Esophagus squamous epithelium (tissue), 5 donors: Measurements from ENCODE around the gene GSG1. TPM values are rescaled to one million over a fixed set of nuclear protein-coding genes. Genes with fewer than 3 reads are reported as not detected.
A peak's percentile ranks its signal among the peaks of the same experiment; 100 is the strongest.
"Not testable (repeated sequence)": the region's sequence is repeated elsewhere in the genome, so short reads cannot be mapped to it uniquely, and the experiment has no call there.

Experiments
- DNase-seq: peaks from one replicate; lab custom pipeline; 2025; lab: John Stamatoyannopoulos, UW
- H3K27ac ChIP-seq, 4 donors: fragments of 200-600 bp; sonication (generic); one replicate each; pipeline ENCODE4 v1.5.1; 2016 to 2019; ENCODE audit warnings: mild to moderate bottlenecking in 1 of 4
- H3K27me3 ChIP-seq, 4 donors: fragments of 200-600 bp; sonication (generic); 1 replicate in 3 of 4; 2 replicates in 1 of 4; pipeline versions ENCODE4 v1.5.1 to v1.6.0; 2017 to 2021; ENCODE audit warnings: antibody characterized with exemption in 1 of 4
- H3K36me3 ChIP-seq, 3 donors: fragments of 200-600 bp; sonication (generic); one replicate each; pipeline ENCODE4 v1.5.1; 2016 to 2019
- H3K4me1 ChIP-seq, 3 donors: fragments of 200-600 bp; sonication (generic); one replicate each; pipeline ENCODE4 v1.5.1; 2017 to 2019
- H3K4me3 ChIP-seq, 4 donors: fragments of 200-600 bp; sonication (generic); 1 replicate in 3 of 4; 2 replicates in 1 of 4; pipeline ENCODE4 v1.5.1; 2016 to 2019; ENCODE audit warnings: mild to moderate bottlenecking in 2 of 4, moderate library complexity in 1 of 4
- H3K9me3 ChIP-seq, 3 donors: fragments of 200-600 bp; sonication (generic); one replicate each; pipeline ENCODE4 v1.5.1; 2016 to 2019
- POLR2A ChIP-seq, 4 donors: fragments of 450-650 bp; IDR thresholded peaks; one replicate each; pipeline ENCODE4 v1.6.1; 2017; ENCODE audit warnings: antibody characterized with exemption in 4 of 4, mild to moderate bottlenecking in 4 of 4, moderate library complexity in 3 of 4
- WGBS, 2 donors: methylation state at CpG; one replicate each; pipeline ENCODE4 v1.1.5; 2018; 5-methylcytosine and 5-hydroxymethylcytosine counted together
- intact Hi-C: fragments of 100-400 bp; cut with DNase I; formaldehyde crosslinking; loops from one replicate; pipeline ENCODE4 v1.15.0; 2022
- total RNA-seq, 4 donors: library from RNA; depleted of rRNA; stranded (reverse); fragments of >200 nt; gene quantifications; one replicate each; pipeline ENCODE4 v1.1.0, GENCODE V29; 2016
- TF ChIP-seq, protein P1 (sequence below), 6 experiments: fragments of 450-650 bp in 4 of 6; fragments of 200-600 bp in 2 of 6; sonication (generic) in 2 of 6; IDR thresholded peaks; one replicate each; pipeline ENCODE4 v1.5.1; 2016 to 2019; ENCODE audit warnings: antibody characterized with exemption in 6 of 6, mild to moderate bottlenecking in 4 of 6, moderate library complexity in 4 of 6
- donor health status: DM: yes; HTN: yes; CAD: no.

Gene GSG1
- total RNA-seq, 4 donors from 2014 or later = not detected

DNA sequence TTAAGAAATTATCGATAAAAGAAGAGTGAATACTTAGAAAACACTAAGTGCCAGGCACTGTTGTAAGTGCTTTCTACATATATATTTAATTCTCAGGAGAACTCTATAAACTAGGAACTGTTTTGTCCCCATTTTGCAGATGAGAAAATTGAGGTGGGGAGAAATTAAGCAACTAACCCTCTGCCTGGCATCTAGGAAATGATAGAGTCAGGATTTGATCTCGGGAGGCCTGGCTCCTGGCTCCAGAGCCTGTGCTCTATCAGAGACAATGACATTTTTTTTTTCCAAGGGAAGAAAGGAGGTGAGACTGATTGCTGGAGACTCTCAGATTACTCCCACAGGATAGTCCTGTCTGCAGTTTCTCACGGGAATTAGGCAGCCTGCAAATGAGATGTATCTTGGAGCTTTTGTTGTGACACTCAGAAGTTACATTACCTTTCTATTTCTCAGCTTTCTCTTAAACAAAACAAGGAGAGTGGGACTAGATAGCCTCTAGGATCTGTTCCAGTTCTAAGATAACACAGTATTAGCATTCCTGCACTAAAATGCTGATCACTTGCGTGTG, 60.7 kb downstream of the GSG1 start:
- no peak for DNase-seq
- H3K27me3 ChIP-seq = no peaks in the 10 kb centered on the region
- H3K4me1 ChIP-seq = peaks cover 0 to 49% (median 3%) of the 10 kb centered on the region in 3 donors
- TF ChIP-seq, protein P1, sequence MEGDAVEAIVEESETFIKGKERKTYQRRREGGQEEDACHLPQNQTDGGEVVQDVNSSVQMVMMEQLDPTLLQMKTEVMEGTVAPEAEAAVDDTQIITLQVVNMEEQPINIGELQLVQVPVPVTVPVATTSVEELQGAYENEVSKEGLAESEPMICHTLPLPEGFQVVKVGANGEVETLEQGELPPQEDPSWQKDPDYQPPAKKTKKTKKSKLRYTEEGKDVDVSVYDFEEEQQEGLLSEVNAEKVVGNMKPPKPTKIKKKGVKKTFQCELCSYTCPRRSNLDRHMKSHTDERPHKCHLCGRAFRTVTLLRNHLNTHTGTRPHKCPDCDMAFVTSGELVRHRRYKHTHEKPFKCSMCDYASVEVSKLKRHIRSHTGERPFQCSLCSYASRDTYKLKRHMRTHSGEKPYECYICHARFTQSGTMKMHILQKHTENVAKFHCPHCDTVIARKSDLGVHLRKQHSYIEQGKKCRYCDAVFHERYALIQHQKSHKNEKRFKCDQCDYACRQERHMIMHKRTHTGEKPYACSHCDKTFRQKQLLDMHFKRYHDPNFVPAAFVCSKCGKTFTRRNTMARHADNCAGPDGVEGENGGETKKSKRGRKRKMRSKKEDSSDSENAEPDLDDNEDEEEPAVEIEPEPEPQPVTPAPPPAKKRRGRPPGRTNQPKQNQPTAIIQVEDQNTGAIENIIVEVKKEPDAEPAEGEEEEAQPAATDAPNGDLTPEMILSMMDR (IDR thresholded peaks at IDR 0.05) = no peak
- no peak for TF ChIP-seq POLR2A (IDR thresholded peaks at IDR 0.05)
- no peaks in the 10 kb centered on the region for H3K9me3 ChIP-seq
- H3K27ac ChIP-seq = no peak overlapping the region
- 86 to 88% methylated on average over 4 of the region's 4 CpGs for WGBS, 2 donors
- no peak overlapping the region for H3K4me3 ChIP-seq
- intact Hi-C loops = no loop called here
- H3K36me3 ChIP-seq = no peaks in the 10 kb centered on the region

GRCh38 chr12:13041224-13041623, 62.2 kb downstream of the GSG1 start:
- intact Hi-C loops = no loop called here

DNA sequence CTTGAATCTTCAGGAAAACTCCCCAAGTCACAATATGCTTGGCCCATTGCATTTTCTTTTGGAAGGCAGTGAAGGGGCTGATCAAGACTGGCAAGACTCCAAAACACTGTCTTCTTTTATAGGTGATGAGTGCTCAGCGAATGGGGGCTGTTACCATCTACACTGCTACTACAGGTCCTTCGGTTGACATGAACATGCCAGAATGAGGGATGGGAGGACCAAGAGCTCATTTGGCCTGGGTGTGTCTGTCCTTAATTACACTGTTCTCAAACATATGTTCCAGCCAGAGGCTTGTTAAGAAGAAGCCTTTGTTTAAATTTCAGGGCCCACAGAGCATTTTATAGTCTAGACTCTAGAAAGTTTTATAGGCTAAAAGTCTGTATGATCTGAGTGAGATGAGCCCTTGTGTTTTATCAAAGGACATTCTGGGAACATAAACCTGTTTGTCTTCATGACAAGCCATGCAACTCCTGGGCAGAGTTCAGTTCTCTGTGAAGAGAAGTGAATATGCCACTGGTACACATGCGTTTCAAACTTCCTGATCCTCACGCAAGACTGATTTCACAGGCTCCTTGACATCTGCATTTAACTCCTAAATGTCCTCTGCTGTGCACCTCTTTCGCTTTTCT, 64.0 kb downstream of the GSG1 start:
- WGBS, 2 donors = 41 to 64% methylated on average over 3 to 5 of the region's 5 CpGs
- intact Hi-C loops = no loop called here
- no peak for TF ChIP-seq POLR2A (IDR thresholded peaks at IDR 0.05)
- TF ChIP-seq, protein P1 (IDR thresholded peaks at IDR 0.05) = no peak

More at GRCh38 chr12:13041224-13041623, 62.2 kb downstream of the GSG1 start:
- no peak for DNase-seq
- Histone ChIP-seq H3K4me3 (no peak overlapping the region), H3K36me3 (no peaks in the 10 kb centered on the region), H3K9me3 (no peaks in the 10 kb centered on the region), H3K27ac (no peak overlapping the region), H3K27me3 (no peaks in the 10 kb centered on the region), H3K4me1 (peaks cover 0 to 47% (median 3%) of the 10 kb centered on the region in 3 donors)
- WGBS, 2 donors = 91 to 100% methylated on average over 2 of the region's 2 CpGs
- TF ChIP-seq POLR2A (IDR thresholded peaks at IDR 0.05) = no peak
- TF ChIP-seq, protein P1 (IDR thresholded peaks at IDR 0.05) = no peak

GRCh38 chr12:13038491-13039161, 64.8 kb downstream of the GSG1 start:
- intact Hi-C loops = no loop called here
- peak overlapping the region in 2 of 4 donors; percentile 36 to 78 for H3K27ac ChIP-seq
- H3K27me3 ChIP-seq = no peaks in the 10 kb centered on the region
- H3K4me1 ChIP-seq = peaks cover 0 to 25% (median 0%) of the 10 kb centered on the region in 3 donors
- H3K36me3 ChIP-seq = no peaks in the 10 kb centered on the region
- no peak for TF ChIP-seq POLR2A (IDR thresholded peaks at IDR 0.05)
- TF ChIP-seq, protein P1 (IDR thresholded peaks at IDR 0.05) = no peak
- DNase-seq = no peak
- no peaks in the 10 kb centered on the region for H3K9me3 ChIP-seq
- no peak overlapping the region for H3K4me3 ChIP-seq
- 80 to 89% methylated on average over 4 of the region's 4 CpGs for WGBS, 2 donors

More for the DNA sequence above, 64.0 kb downstream of the GSG1 start:
- peaks cover 0 to 31% (median 0%) of the 10 kb centered on the region in 3 donors for H3K4me1 ChIP-seq
- no peaks in the 10 kb centered on the region for H3K9me3 ChIP-seq
- H3K36me3 ChIP-seq = no peaks in the 10 kb centered on the region
- no peak overlapping the region for H3K4me3 ChIP-seq
- H3K27ac ChIP-seq = peak overlapping the region in 1 of 4 donors; percentile 78
- H3K27me3 ChIP-seq = no peaks in the 10 kb centered on the region
- no peak for DNase-seq

GRCh38 chr12:13036881-13037280, 66.6 kb downstream of the GSG1 start:
- Histone ChIP-seq H3K4me1 (peaks cover 0 to 23% (median 0%) of the 10 kb centered on the region in 3 donors), H3K27ac (no peak overlapping the region), H3K9me3 (no peaks in the 10 kb centered on the region), H3K27me3 (no peaks in the 10 kb centered on the region), H3K36me3 (no peaks in the 10 kb centered on the region), H3K4me3 (no peak overlapping the region)
- no peak for DNase-seq
- 93 to 94% methylated on average over 3 of the region's 3 CpGs for WGBS, 2 donors
- no peak for TF ChIP-seq POLR2A (IDR thresholded peaks at IDR 0.05)
- TF ChIP-seq, protein P1 (IDR thresholded peaks at IDR 0.05) = no peak
- intact Hi-C loops = no loop called here

- H3K4me3 ChIP-seq, H3K27me3 ChIP-seq, intact Hi-C loops, H3K36me3 ChIP-seq, H3K27ac ChIP-seq, DNase-seq, H3K9me3 ChIP-seq: not testable (repeated sequence)
- WGBS, 2 donors = 67 to 75% methylated on average over 5 of the region's 5 CpGs
- peaks cover 0 to 23% (median 0%) of the 10 kb centered on the region in 3 donors for H3K4me1 ChIP-seq
These were observed 68.1 kb downstream of the GSG1 start for GRCh38 chr12:13035335-13035734.
